ENCODE measurements around the gene CCDC157.
"Not testable (repeated sequence)": the region's sequence is repeated elsewhere in the genome, so short reads cannot be mapped to it uniquely, and the experiment has no call there.

The CCDC157 gene

DNA sequence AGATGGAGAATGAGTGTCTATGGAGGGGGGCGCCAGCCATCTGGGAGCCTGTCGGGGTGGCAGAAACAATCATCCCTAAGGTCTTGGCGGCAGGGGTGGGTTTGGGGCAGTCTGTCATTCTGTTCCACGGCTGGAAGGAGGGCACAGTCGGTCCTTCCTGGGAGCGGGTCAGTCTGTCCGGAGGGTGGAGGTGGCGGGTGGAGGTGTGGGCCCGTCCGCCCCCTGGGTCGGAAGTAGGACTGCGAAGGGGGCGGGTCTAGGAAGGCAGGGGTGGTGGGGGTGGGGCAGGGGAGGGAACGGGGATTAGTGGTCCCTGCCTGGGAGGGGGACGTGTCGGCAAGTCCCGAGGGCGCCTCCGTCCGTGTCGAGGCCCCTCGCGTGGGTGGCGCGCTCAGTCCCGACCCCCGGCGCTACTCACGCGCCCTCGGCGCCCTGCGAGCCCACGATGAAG lies 30.5 kb upstream of the CCDC157 start:
- DNase-seq = no peak

DNA sequence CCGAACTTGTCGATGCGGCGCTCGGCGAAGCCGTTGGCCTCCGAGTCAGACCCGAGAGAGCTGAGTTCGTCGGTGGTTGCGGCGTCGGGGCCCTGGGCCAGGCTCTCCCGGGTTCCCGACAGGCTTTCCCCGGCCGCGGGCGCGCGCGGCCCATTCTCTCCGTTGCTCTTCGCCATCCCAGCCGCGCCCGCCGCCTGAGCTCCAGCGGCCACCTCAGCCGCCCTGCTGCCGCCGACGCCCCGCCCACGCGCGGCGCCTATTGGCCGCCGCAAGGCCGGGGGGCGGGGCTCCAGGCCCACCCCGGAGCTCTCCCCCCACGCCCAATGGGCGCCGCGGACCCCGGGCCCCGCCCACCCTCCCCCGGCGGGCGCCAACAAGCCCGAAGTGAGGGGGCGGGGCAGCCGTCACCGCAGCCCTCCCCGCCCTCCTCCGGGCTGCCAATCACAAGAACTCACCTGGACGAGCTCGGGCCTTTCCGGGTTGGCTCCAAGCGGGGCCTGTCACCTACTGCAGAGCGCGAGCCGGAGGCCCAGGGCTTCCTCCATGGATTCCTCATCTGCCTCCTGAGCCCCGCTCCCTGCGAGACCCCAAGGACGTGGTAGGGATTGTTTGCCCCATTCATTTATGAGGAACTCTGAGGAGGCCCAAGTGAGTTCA lies 30.0 kb upstream of the CCDC157 start, which contains the start of gene TBC1D10A:
Gene TBC1D10A (minus strand): TSS at position 236 of the 657 bp plus-strand sequence. CDS start 60 bp downstream, at position 176.
- DNase-seq = peak; percentile 91

DNA sequence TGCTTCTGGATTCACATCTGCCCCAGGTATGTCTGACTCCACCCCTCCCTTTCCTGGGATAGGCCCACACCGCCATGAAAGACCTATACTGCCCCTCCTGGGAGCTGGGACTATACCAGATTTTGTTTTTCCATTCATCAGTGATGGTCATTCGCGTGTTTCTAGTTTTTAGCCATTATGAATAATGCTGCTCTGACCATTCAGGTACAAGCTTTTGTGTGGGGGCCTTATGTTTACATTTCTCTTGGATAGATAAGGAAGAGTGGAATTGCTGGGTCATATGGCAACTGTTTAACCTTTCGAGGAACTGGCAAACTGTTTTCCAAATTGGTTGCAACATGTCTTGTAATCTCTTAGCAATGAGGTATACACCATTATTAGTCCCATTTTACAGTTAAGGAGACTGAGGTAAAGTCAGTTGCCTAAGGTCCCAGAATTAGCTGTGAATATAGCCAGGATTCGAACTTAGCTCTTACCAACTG lies 28.9 kb upstream of the CCDC157 start:
- no peak for DNase-seq

DNA sequence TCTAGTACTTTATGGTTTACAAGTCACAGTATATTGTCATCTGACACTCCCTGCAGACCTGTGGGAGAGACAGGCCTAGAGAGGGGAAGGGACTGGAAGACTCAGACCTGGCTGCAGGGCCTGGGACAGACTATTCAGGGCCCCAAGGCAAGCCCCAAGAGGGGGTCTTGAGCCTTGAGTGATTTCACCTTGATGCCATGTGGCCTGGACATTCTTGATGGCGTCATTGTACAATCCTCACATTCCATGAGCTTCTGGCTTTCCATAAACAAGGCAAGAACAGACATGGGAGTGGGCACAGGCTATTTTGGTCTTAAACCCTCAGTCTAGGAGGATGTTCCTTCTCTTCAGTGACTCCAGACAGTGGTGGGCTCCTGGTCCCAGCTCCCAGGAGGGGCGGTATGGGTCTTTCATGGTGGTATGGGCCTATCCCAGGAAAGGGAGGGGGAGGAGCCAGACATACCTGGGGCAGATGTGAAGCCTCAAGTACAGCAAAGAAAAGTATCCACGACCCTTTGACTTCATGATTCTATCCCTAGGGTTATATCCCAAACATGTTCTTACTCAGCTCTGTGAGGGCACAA lies 28.2 kb upstream of the CCDC157 start:
- no peak for DNase-seq

DNA sequence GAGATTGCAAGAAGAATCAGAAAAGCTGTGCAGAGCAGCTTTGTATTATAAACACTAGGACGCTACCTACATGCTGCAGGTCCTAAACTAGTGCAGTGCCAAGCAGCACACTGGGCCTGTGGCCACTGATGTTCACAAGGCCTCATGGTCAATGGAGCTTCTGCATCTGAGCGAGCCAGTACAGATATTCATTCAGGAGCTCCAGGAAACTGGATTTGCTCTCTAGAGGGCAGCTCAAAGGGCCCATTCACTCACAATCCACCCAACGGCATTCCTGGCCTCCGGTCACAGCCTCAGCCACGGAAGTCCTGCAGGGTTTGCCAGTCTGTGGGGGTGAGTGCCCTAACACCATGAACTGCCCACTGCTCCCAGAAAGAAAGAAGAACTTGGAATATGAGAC lies 24.3 kb upstream of the CCDC157 start:
- no peak for DNase-seq

DNA sequence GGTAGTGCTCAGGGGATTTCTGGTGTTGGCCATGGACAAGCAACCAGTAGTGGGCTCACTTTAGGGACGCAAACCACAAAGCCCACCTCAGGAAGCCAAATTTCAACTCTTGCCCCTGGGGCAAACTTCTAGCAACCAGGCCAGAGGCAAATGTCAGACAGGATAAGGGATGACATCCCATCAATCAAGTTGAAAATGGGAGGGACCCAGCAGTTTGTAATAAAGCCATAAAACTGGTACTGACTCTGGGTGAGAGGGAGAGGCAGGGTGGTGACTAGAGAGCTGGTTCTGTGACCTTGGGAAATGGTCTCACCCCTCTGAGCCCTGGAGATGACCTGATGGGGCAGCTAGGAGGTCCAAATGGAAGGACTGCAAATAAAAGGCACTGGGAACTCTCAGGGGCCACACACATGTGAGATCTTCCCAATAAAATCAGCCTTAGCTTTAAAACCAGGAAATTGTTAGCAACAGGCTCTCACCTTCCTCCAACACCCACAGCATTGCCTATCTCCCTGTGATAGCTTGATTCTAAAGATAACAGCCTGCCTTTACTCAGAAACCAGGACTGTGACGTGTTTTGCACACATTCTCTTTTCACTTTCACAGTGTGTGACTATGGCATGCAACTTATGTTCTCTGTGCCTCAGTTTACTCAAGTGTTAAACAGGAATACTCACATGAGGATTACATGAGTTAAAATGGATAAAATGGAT lies 23.7 kb upstream of the CCDC157 start:
- no peak for DNase-seq

DNA sequence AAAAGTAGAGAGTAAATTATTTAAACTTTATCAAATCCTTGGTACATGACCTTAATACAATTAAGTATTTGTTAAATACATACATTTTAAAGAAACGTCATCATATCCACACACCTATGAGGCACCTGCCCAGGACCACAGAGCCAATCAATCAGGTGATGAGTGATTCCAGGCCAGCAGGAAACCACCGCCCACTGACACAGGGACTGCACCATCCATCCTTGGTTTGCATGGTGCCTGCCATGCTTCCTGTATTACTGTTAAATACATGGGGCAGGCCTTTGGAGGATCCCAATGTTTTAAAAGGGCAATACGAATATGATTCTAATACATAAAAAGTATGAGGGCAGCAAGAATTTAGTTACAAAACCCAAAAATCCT lies 23.1 kb upstream of the CCDC157 start:
- no peak for DNase-seq

DNA sequence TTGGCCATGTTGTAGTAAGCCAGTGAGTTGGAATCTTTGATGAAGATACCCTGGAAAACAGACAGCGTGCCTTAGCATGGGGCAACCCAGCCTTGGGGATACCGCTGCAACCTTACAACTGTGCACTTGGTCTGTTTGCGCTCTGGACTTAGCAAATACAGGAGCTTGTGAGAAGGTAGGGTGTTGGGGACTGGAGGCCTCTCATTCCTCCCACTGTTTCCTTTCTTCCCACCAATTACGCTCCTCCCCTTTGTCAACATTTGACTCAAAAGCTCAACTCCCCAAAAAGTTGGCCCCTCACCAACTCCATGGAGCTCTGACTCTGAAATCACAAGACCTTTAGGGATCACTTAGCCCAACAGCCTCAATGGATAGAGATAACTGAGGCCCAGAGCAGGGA lies 22.2 kb upstream of the CCDC157 start:
- DNase-seq = no peak

DNA sequence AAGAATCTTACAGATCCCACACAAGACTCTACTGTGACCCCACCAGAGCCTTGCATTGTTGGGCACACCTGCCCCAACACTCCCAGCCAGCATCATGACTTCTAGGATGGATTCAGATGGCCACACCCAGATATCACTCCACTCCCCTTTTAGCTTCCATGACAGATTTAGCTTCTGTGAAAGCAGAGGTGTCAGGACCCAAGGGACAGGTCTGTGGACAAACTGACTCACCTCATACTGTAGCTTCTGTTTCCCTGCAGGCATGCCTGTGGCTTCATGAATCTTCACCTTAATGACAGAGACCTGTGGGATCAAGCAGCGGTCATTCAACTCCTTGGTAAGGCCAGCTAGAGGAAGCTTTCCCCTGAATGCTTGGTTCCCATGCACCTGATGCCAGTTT lies 21.6 kb upstream of the CCDC157 start:
- DNase-seq = no peak

DNA sequence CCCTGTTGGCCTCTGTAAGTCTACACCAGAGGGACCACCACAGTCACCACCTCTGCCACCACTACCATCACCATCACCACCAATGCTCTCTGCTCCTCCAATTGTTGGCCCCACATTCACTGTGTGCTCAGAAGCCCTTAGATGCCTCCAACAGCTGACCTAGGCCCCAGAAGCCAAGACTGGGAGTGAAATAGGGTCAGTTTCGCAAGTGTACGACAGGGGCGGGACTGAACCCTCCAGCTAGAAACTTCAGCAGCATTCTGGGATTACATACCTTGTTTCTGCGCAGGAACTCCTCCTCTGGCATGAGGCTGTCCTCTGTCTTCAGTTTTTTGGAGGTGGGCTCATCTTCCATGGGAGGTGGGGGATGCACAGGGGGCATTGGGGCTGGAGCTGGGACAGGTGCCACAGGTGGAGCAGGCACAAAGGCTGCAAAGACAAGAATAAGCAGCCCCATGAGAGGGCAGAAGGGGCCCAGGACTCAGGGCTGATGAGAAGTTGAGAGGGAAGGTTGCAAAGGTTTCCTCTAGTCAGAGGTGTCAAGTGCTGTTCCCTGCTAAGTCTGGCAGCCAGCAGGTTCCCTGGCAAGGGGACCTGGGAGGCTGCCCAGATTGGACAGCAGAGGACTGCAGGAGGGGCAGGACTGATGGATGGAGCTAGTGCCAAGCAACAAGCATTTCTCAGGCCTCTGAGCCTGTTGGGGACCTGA lies 19.9 kb upstream of the CCDC157 start:
- DNase-seq = no peak

DNA sequence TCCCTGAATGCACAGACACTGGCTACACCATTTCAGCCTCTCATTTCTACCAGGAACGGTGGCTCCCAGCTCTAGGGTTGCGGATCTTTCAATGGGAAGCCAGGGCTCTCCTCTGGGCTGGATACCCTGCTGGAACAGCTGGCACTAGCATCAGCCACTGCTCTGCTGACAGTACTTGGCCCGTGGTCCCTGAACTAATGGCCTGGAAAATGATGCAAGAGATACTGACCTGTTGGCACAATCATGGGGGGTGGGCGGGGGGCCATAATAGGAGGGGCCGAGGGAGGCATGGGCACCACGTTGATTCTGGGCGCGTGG lies 19.4 kb upstream of the CCDC157 start:
- no peak for DNase-seq

DNA sequence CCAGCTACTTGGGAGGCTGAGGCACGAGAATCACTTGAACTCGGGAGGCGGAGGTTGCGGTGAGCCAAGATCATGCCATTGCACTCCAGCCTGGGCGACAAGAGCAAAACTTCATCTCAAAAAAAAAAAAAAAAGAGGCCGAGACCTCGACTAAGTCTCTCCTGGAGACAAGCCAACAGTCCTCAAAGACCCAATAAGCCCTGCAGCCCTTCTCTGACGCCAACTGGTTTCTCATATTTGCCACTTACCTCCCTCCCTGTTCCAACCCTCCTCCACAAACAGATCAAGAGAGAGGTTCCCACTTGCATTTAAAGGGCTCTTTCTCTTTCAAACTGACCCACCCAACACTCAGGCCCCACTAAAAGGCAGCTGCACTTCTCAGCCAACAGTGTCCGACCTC lies 18.5 kb upstream of the CCDC157 start:
- not testable (repeated sequence) for DNase-seq

DNA sequence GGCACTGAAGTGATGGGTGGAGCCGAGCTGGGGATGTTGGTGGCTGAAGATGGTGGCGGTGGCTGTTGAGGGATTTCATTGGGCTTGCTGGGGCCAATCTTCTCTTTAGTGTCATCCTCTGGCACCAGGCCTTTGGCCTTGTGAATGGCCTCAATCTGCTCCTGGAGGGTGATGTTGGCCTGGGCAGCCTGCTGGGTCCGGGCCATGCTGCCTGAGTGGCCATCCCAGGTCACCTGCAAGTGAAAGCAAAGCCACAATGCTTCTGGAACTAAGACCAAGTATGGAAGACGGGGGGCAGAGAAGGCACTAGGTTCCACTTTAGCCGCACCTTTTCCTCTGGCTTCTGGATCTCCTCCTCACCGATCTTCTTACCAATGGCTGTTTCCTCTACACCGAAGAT lies 18.0 kb upstream of the CCDC157 start:
- no peak for DNase-seq

DNA sequence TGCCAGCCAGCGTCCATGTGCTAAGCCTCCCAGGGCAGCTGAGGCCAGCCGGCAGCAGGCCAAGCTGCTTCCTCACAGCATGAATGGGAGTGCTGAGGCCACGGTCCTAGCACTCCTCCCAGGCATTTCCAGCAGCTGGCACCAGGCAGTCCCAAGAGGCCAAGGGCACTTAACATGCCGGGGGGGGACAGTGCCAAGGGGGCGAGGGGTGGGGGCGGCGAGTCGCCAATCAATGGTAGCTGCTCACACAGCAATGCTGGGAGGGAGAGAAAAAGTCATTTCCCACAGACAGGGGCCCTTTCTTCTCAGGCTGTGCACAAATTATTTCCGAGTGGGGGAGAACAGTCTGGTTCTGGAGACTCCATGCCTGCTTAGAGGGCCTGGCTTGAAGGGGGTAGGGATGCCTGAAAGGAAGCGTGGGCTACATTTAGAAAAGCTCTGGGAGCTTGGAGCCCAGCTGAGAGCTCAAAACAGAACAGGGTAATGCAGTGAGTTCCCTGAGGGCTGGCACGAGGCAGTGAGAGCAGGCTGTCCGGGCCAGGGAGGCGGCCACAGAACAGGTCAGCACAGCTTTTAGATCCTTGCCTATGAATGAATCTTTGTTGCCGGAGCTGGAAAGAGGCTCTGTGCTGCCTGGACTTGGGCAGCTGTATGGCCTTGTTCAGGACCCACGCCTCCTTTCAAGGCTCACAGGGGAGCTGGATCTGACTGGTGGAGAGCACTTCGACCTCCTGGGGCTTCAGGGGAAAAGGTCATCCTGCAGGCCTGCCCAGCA lies 15.7 kb upstream of the CCDC157 start:
- no peak for DNase-seq

DNA sequence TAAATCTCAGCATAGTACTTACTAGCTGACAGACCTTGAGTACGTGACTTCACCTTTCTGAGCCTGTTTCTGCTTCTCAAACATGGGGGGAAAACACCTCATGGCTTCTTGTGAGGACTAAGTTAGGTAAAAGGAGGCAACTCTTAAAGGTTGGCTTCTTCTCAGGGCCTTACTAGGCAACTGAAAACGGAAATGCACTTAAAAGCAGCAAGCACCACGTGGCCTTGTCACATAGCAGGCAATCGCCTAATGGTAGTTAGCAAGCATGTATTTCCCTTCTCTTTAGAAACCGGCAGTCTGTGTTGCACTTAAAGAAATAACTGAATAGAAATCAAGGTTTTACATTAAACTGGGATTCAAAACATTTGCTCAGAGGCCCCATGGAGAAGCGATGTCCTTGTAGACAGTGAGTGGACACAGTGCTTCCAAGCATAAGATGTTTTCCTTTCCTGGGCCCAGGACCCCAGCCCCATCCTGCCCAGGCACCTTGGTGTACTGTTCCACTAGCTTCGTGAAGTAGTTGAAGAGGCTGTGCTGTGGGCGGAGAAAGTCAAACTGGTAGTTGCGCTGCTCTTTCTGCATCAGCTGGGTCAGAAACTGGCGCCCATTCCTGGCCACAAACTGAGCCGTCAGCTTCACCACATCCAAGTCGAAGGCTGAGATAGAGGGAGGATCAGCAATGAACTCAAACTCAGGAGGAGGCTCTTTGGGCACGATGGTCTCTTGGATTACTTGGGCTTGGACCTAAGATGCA lies 12.2 kb upstream of the CCDC157 start:
- no peak for DNase-seq

DNA sequence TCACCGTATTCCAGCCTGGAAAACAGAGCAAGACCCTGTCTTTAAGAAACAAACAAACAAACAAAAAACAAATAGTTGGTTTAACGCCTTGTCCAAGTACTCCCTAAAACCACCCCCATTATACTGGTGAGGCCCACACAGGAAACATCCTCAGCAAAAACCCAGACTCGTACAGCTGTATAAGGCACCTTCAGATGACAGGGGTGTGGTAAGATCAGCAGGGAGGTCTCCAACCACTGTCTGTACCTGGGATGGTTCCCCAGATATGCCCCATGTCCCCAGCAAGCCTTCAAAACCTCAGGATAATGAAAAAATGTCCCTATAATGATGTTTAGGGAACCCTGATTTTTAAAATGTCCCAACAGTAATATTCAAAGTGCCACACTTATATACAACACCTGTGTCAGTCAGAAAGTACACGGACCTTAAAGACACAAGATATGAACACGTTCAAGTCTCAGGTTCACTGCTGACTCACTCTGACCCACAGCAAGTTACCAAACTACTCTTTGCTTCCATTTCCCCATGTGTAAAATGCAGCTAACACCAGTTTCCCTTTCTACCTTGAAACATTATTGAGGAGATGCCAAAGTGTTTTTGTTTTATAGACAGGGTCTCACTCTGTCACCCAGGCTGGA lies 9.4 kb upstream of the CCDC157 start:
- no peak for DNase-seq

DNA sequence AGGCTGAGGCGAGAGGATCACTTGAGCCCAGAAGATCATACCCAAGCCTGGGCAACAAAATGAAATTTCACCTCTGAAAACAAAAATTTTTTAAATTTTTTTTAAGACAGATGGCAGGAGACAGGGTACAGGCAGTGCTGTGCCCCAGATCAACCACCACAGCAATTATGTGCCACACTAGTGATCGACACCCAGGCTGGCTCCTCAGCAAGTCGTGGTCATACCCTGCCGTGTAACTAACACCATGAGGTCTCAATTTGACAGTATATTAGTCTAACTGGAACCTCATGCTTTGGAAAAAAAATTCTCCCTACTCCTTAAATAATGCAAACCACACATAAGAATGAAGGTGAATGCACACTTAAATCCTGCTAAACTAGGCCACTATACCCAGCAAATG lies 8.4 kb upstream of the CCDC157 start:
- no peak for DNase-seq

DNA sequence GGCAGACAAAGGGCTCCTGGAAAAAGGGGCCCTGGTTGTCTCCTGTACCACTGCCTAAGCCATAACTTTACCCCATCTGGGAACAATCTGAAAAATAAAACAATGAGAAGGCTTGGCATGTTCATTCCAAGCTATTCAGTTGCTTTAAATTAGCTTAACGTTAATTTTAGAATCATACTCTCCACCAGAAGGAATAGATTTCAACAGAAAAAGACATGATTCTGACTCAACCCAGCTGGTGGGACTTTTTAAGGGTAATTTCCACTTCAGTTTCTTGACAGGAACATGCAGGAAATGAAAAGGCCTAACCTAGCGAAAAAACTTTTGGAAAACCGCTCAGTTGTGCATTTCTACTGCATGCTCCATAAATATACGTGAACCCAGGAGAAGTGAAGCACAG lies 8.0 kb upstream of the CCDC157 start:
- DNase-seq = no peak

DNA sequence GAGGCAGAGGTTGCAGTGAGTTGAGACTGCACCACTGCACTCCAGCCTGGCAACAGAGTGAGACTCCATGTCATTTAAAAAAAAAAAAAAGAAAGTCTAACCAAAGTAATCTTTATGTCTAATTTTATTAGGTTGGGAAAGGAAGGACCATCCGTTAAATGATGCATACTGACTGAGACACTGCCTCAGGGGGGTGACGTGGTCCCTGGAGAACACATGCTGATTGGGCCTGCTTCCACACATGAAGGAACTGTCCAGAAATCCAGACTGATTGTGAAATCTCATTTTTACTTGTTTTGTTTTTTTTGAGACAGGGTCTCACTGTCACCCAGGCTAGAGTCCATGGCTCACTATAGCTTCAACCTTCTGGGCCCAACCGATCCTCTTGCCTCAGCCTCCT lies 5.6 kb upstream of the CCDC157 start:
- DNase-seq = no peak

DNA sequence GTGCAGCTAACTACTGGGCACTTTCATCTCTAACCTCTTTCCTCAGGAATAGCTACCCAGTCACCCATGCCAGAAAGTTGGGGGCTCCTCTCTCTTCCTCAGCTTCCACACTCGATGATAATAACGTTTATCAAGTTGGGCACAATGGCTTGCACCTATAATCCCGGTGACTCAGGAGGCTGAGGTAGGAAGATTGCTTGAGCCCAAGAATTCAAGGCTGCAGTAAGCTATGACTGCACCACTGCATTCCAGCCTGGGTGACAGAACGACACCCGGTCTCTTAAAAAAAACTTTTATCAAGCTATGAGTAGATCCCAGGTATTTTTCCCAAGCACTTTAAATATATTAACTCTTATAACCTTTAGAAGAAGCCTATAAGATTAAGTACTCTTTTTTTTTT lies 2.2 kb upstream of the CCDC157 start:
- no peak for DNase-seq

DNA sequence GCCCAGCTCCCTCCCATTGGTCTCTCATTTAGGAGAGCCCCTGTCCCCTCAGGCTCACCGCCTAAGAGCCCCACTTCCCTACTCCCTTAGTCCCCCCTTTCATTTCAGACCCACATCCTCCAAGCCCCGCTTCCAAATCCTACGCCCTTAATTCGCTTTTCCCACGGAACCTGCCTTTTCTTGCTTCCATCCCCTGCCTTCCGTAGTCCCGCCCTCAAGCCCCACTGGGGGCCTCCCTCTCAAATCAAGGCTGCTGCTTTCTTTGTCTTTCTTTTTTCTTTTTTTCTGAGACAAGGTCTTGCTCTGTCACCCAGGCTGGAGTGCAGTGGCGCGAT lies 396 bp downstream of the CCDC157 start:
- DNase-seq = no peak

Measured in NCI-H1105 (cell line).